SKM-1 (cell line): Measurements from ENCODE around the gene C17orf113.
"Not testable (repeated sequence)": the region's sequence is repeated elsewhere in the genome, so short reads cannot be mapped to it uniquely, and the experiment has no call there.

Source experiments
- DNase-seq: peaks from one replicate; lab custom pipeline; 2025; ENCODE audit not compliant: unreplicated experiment; lab: John Stamatoyannopoulos, UW

C17orf113 gene

GRCh38 chr17:42017866-42018200 lies 32.6 kb downstream of the C17orf113 start:
- DNase-seq = no peak

- peak; percentile 79 for DNase-seq
These were observed 33.2 kb downstream of the C17orf113 start, which contains the start of gene DNAJC7 for GRCh38 chr17:42016941-42017865. DNAJC7 (minus strand) TSS chr17:42017439; CDS start chr17:42017416, 23 bp downstream.

GRCh38 chr17:42016411-42016831 lies 34.0 kb downstream of the C17orf113 start:
- DNase-seq = no peak

GRCh38 chr17:42013740-42014139 lies 36.7 kb downstream of the C17orf113 start:
- not testable (repeated sequence) for DNase-seq

GRCh38 chr17:42012363-42012762 lies 38.0 kb downstream of the C17orf113 start:
- not testable (repeated sequence) for DNase-seq

GRCh38 chr17:42010898-42011516 lies 39.4 kb downstream of the C17orf113 start:
- DNase-seq = no peak

- DNase-seq = not testable (repeated sequence)
These were observed 40.1 kb downstream of the C17orf113 start for GRCh38 chr17:42010266-42010680.

- no peak for DNase-seq
These were observed 41.2 kb downstream of the C17orf113 start for GRCh38 chr17:42009170-42009569.

GRCh38 chr17:42005166-42005565 lies 45.2 kb downstream of the C17orf113 start:
- no peak for DNase-seq

- DNase-seq = no peak
These were observed 47.6 kb downstream of the C17orf113 start for GRCh38 chr17:42002792-42003301.

GRCh38 chr17:42002175-42002791 lies 48.1 kb downstream of the C17orf113 start:
- no peak for DNase-seq

GRCh38 chr17:42001729-42002128 lies 48.7 kb downstream of the C17orf113 start:
- no peak for DNase-seq

- no peak for DNase-seq
These were observed 49.8 kb downstream of the C17orf113 start for GRCh38 chr17:42000413-42001133.

GRCh38 chr17:41998497-41998896 lies 51.9 kb downstream of the C17orf113 start:
- DNase-seq = no peak

- no peak for DNase-seq
These were observed 53.6 kb downstream of the C17orf113 start for GRCh38 chr17:41996855-41997164.

- DNase-seq = no peak
These were observed 57.8 kb downstream of the C17orf113 start for GRCh38 chr17:41992576-41992975.

GRCh38 chr17:41989702-41990419 lies 60.5 kb downstream of the C17orf113 start:
- no peak for DNase-seq

- no peak for DNase-seq
These were observed 62.0 kb downstream of the C17orf113 start for GRCh38 chr17:41988418-41988817.
